ENCODE measurements around the gene GCN1. TPM values are rescaled to one million over a fixed set of nuclear protein-coding genes. Genes with fewer than 3 reads are reported as not detected.

GCN1 gene
- total and polyA plus RNA-seq, 10 of the 15 experiments (the other 5 are each of a cell fraction or from before 2014, with no cell fraction given) = 10.8 to 150 (median 58.3) TPM

DNA sequence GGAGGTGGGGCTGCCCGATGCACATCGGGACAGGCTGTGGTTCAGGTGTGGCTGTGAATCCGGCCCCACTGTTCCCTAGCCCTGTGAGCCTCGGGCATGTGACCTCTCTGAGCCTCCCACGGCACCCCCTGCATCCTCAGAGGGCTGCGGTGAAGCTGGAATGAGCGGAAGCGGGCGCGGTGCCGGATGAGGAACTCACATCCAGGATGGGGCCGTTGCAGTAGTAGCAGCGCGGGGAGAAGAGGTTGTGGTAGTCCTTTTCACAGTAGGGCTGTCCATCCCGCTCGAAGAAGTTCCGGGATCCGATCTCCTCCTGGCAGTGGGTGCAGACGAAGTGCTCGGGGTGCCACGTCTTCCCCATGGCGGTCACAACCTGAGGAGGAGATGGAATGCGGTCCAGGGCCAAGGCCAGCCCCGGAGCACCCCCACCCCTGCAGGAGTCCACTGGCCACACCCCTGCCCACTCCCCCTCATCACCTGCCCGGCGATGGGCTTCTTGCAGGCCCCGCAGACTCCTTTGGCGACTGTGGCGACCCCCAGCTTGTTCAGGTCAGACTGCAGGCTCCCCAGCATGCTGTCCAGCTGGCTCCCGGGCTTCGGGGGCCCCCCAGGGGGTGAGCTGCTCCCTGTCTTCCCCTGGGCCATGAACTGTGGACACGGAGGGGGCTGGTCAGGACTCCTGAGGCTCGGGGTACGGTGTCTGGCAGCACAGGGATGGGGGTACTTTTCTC is 20.3 kb upstream of the GCN1 start:
- ChIA-PET CTCF (no interaction called here), RAD21 (ENCODE audit: unreplicated experiment) (no interaction called here), SMC1A (ENCODE audit: uncharacterized antibody, unreplicated experiment) (no interaction called here), POLR2A (no interaction called here)
- FAIRE-seq (no peak), DNase-seq (ENCODE audit: low read depth, low spot score) (no peak), ATAC-seq (no peak)
- H3K4me2 ChIP-seq (ENCODE audit: control insufficient read depth, insufficient read depth) = no peak overlapping the region
- in situ Hi-C loops (cut with MboI) (no loop called here), intact Hi-C loops (cut with micrococcal nuclease; ENCODE audit: unreplicated experiment) (no loop called here)
- no peak for TF ChIP-seq RFX5 (IDR thresholded peaks at IDR 0.05; ENCODE audit: low read depth, low read length)
- TF ChIP-seq CHD1 (IDR thresholded peaks at IDR 0.05; ENCODE audit: low read depth, low read length) = no peak
- TF ChIP-seq, protein P1, sequence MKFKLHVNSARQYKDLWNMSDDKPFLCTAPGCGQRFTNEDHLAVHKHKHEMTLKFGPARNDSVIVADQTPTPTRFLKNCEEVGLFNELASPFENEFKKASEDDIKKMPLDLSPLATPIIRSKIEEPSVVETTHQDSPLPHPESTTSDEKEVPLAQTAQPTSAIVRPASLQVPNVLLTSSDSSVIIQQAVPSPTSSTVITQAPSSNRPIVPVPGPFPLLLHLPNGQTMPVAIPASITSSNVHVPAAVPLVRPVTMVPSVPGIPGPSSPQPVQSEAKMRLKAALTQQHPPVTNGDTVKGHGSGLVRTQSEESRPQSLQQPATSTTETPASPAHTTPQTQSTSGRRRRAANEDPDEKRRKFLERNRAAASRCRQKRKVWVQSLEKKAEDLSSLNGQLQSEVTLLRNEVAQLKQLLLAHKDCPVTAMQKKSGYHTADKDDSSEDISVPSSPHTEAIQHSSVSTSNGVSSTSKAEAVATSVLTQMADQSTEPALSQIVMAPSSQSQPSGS (IDR thresholded peaks at IDR 0.05; ENCODE audit: low read length) = no peak
- TF ChIP-seq ETV6 (conservative IDR thresholded peaks at IDR 0.05 in 1 of 2, IDR thresholded peaks at IDR 0.05 in 1 of 2; ENCODE audit: borderline replicate concordance in 1 of 2, low read depth in 1 of 2) = no peak
- no peak for TF ChIP-seq SMARCA5 (IDR thresholded peaks at IDR 0.05)
- TF ChIP-seq, protein P2, sequence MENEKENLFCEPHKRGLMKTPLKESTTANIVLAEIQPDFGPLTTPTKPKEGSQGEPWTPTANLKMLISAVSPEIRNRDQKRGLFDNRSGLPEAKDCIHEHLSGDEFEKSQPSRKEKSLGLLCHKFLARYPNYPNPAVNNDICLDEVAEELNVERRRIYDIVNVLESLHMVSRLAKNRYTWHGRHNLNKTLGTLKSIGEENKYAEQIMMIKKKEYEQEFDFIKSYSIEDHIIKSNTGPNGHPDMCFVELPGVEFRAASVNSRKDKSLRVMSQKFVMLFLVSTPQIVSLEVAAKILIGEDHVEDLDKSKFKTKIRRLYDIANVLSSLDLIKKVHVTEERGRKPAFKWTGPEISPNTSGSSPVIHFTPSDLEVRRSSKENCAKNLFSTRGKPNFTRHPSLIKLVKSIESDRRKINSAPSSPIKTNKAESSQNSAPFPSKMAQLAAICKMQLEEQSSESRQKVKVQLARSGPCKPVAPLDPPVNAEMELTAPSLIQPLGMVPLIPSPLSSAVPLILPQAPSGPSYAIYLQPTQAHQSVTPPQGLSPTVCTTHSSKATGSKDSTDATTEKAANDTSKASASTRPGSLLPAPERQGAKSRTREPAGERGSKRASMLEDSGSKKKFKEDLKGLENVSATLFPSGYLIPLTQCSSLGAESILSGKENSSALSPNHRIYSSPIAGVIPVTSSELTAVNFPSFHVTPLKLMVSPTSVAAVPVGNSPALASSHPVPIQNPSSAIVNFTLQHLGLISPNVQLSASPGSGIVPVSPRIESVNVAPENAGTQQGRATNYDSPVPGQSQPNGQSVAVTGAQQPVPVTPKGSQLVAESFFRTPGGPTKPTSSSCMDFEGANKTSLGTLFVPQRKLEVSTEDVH (IDR thresholded peaks at IDR 0.05; ENCODE audit: low read depth, partially characterized antibody) = no peak
- no peak for TF ChIP-seq ESRRA (IDR thresholded peaks at IDR 0.05; ENCODE audit: low read length)
- TF ChIP-seq SIN3A (IDR thresholded peaks at IDR 0.05; ENCODE audit: low read depth, low read length) = no peak
- no peak for TF ChIP-seq ZNF24 (IDR thresholded peaks at IDR 0.05)
- TF ChIP-seq SRF (IDR thresholded peaks at IDR 0.05; ENCODE audit: low read depth in 2 of 2, low read length in 2 of 2) = no peak
- no peak for TF ChIP-seq RBBP5 (conservative IDR thresholded peaks at IDR 0.05)
- TF ChIP-seq HDAC6 (IDR thresholded peaks at IDR 0.05; ENCODE audit: unreplicated experiment) = no peak
- TF ChIP-seq ZNF384 (IDR thresholded peaks at IDR 0.05; ENCODE audit: borderline replicate concordance, low read depth, low read length) = no peak
- TF ChIP-seq, protein P3, sequence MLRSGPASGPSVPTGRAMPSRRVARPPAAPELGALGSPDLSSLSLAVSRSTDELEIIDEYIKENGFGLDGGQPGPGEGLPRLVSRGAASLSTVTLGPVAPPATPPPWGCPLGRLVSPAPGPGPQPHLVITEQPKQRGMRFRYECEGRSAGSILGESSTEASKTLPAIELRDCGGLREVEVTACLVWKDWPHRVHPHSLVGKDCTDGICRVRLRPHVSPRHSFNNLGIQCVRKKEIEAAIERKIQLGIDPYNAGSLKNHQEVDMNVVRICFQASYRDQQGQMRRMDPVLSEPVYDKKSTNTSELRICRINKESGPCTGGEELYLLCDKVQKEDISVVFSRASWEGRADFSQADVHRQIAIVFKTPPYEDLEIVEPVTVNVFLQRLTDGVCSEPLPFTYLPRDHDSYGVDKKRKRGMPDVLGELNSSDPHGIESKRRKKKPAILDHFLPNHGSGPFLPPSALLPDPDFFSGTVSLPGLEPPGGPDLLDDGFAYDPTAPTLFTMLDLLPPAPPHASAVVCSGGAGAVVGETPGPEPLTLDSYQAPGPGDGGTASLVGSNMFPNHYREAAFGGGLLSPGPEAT (IDR thresholded peaks at IDR 0.05; ENCODE audit: low read depth) = no peak
- H3K4me3 ChIP-seq = no peak overlapping the region
- no peaks in the 10 kb centered on the region for H4K20me1 ChIP-seq (ENCODE audit: control insufficient read depth, insufficient read depth)
- H3K27ac ChIP-seq (ENCODE audit: control insufficient read depth, insufficient read depth) = no peak overlapping the region
- no peaks in the 10 kb centered on the region for H3K27me3 ChIP-seq (replicated peaks in 1 of 2; ENCODE audit: control insufficient read depth in 2 of 2, insufficient read depth in 2 of 2, low read length in 1 of 2)
- peaks cover 0 to 3% of the 10 kb centered on the region in 2 experiments; a peak in 2 of 4 replicates for H3K36me3 ChIP-seq (ENCODE audit: control insufficient read depth in 2 of 2, insufficient read depth in 2 of 2, low read length in 1 of 2)
- no peaks in the 10 kb centered on the region for H3K79me2 ChIP-seq (ENCODE audit: control insufficient read depth, insufficient read depth, low read length)
- whole genome bisulfite sequencing (ENCODE audit: insufficient coverage, insufficient replicate concordance, low lambda C conversion rate, missing lambda C conversion rate) = 87% methylated on average over 28 of the region's 34 CpGs
- BruUV-seq (replicated peaks) = no TSS peak
- no peaks in the 10 kb centered on the region for H3K9me3 ChIP-seq (replicated peaks; ENCODE audit: control insufficient read depth, insufficient read depth, low read length)
- H2AFZ ChIP-seq (ENCODE audit: control insufficient read depth, low read depth, low read length) = no peak overlapping the region
- H3K4me1 ChIP-seq (ENCODE audit: control insufficient read depth, insufficient read depth, low read length) = no peaks in the 10 kb centered on the region
- H3K9ac ChIP-seq (ENCODE audit: control insufficient read depth, insufficient read depth, low read length) = no peak overlapping the region
